SK-N-SH (cell line): ENCODE data around the gene CD300H. TPM values are rescaled to one million over a fixed set of nuclear protein-coding genes. Genes with fewer than 3 reads are reported as not detected.

Experiments
- CTCF ChIA-PET: fragments of 300-600, 350-600 bp; formaldehyde crosslinking; extraction: SDS; loops from one replicate; lab custom pipeline; 2021; lab: Yijun Ruan, JAX
- POLR2A ChIA-PET: fragments of 350-600 bp; sonication (Branson Sonifier 250); formaldehyde crosslinking; extraction: SDS; loops from one replicate; lab custom pipeline; 2020; ENCODE audit warnings: antibody characterized with exemption, inconsistent platforms; lab: Yijun Ruan, JAX
- DNase-seq: peaks from one replicate; pipeline ENCODE4 v3.0.0; 2012
- H2AFZ ChIP-seq: fragments of 200-600 bp; sonication (generic); 2 replicates; pipeline ENCODE4 v1.8.1; 2016; ENCODE audit warnings: antibody characterized with exemption, mild to moderate bottlenecking, low read depth
- H3F3A ChIP-seq: fragments of 200-600 bp; sonication (generic); replicated peaks from 2 replicates; pipeline ENCODE3; 2016; ENCODE audit warnings: antibody characterized with exemption, mild to moderate bottlenecking; ENCODE audit not compliant: insufficient read depth
- H3K27ac ChIP-seq, 2 experiments: fragments of 200-500 bp in 1 of 2; fragments of 200-600 bp in 1 of 2; sonication (Bioruptor generic) in 1 of 2; sonication (generic), shearing (Covaris generic) in 1 of 2; 2 replicates each; pipeline versions ENCODE4 v1.5.1 to v1.6.1; 2014 to 2016; ENCODE audit warnings: low read depth in 2 of 2, inconsistent platforms in 1 of 2, low read length in 1 of 2, mild to moderate bottlenecking in 1 of 2, mixed read lengths in 1 of 2
- H3K27me3 ChIP-seq: fragments of 200-600 bp; sonication (generic), shearing (Covaris generic); 2 replicates; pipeline ENCODE4 v1.6.1; 2016; ENCODE audit warnings: mixed run types; ENCODE audit not compliant: insufficient read depth
- H3K36me3 ChIP-seq, 2 experiments: fragments of 200-500 bp in 1 of 2; fragments of 200-600 bp in 1 of 2; sonication (Bioruptor generic) in 1 of 2; sonication (generic) in 1 of 2; replicated peaks in 1 of 2; 2 replicates each; pipeline versions ENCODE3 to v1.5.1; 2014 to 2016; ENCODE audit warnings: low read length in 1 of 2, mild to moderate bottlenecking in 1 of 2; ENCODE audit not compliant: insufficient read depth in 2 of 2, control insufficient read depth in 1 of 2
- H3K4me1 ChIP-seq, 2 experiments: fragments of 200-500 bp in 1 of 2; fragments of 200-600 bp in 1 of 2; sonication (Bioruptor generic) in 1 of 2; sonication (generic), shearing (Covaris generic) in 1 of 2; 2 replicates each; pipeline versions ENCODE4 v1.5.1 to v1.6.1; 2014 to 2016; ENCODE audit warnings: low read depth in 1 of 2, low read length in 1 of 2, mixed run types in 1 of 2; ENCODE audit not compliant: insufficient read depth in 2 of 2, control insufficient read depth in 1 of 2
- H3K4me2 ChIP-seq: fragments of 200-600 bp; sonication (generic), shearing (Covaris generic); 2 replicates; pipeline ENCODE4 v1.6.1; 2017; ENCODE audit warnings: mixed run types
- H3K4me3 ChIP-seq, 2 experiments: fragments of 200-500 bp in 1 of 2; fragments of 200-600 bp in 1 of 2; sonication (Bioruptor generic) in 1 of 2; sonication (generic), shearing (Covaris generic) in 1 of 2; 2 replicates each; pipeline versions ENCODE4 v1.5.1 to v1.8.1; 2014 to 2016; ENCODE audit warnings: low read depth in 2 of 2, inconsistent platforms in 1 of 2, low read length in 1 of 2, mild to moderate bottlenecking in 1 of 2, mixed read lengths in 1 of 2, moderate library complexity in 1 of 2
- H3K79me2 ChIP-seq: fragments of 200-600 bp; sonication (generic); 2 replicates; pipeline ENCODE4 v1.8.1; 2017; ENCODE audit warnings: mild to moderate bottlenecking; ENCODE audit not compliant: insufficient read depth
- H3K9ac ChIP-seq: fragments of 200-600 bp; sonication (generic); 2 replicates; pipeline ENCODE4 v1.6.1; 2017; ENCODE audit warnings: mixed run types
- H3K9me2 ChIP-seq: fragments of 200-600 bp; sonication (generic); 2 replicates; pipeline ENCODE4 v1.6.1; 2017; ENCODE audit warnings: mixed run types
- H3K9me3 ChIP-seq: fragments of 200-600 bp; sonication (generic); 2 replicates; pipeline ENCODE4 v1.6.1; 2017; ENCODE audit warnings: mixed run types, mild to moderate bottlenecking, moderate library complexity
- H4K20me1 ChIP-seq: fragments of 200-600 bp; sonication (generic); 2 replicates; pipeline ENCODE4 v1.6.1; 2017; ENCODE audit warnings: mild to moderate bottlenecking, mixed run types; ENCODE audit not compliant: insufficient read depth
- CTCF ChIP-seq: fragments of 200-600 bp; sonication (generic); IDR thresholded peaks from 2 replicates; pipeline ENCODE4 v1.6.1; 2017; ENCODE audit warnings: antibody characterized with exemption, mild to moderate bottlenecking, moderate library complexity
- ELF1 ChIP-seq: IDR thresholded peaks from 2 replicates; pipeline ENCODE4 v1.4.0; 2012
- EZH2phosphoT487 ChIP-seq: fragments of 200-600 bp; sonication (generic); IDR thresholded peaks from 2 replicates; pipeline ENCODE4 v1.6.1; 2017; ENCODE audit warnings: low read depth, mixed run types, mild to moderate bottlenecking, antibody characterized with exemption, moderate library complexity, borderline replicate concordance
- FOSL2 ChIP-seq: IDR thresholded peaks from 2 replicates; pipeline ENCODE4 v1.4.0; 2012; ENCODE audit warnings: low read depth, mild to moderate bottlenecking, moderate library complexity, borderline replicate concordance
- FOXJ3 ChIP-seq: sonication (generic); formaldehyde crosslinking; IDR thresholded peaks from 2 replicates; pipeline ENCODE4 v1.5.1; 2020; ENCODE audit warnings: mild to moderate bottlenecking, missing genetic modification reagents
- JUND ChIP-seq: IDR thresholded peaks from 2 replicates; pipeline ENCODE4 v1.4.0; 2012
- MEF2A ChIP-seq: IDR thresholded peaks from 2 replicates; pipeline ENCODE4 v1.4.0; 2012; ENCODE audit warnings: low read depth, borderline replicate concordance
- REST ChIP-seq: IDR thresholded peaks from 2 replicates; pipeline ENCODE4 v1.6.1; 2012; ENCODE audit warnings: mild to moderate bottlenecking, low read depth, low read length, moderate library complexity
- RFX5 ChIP-seq: IDR thresholded peaks from 2 replicates; pipeline ENCODE4 v1.6.1; 2012; ENCODE audit warnings: mild to moderate bottlenecking, improper control_type of control experiment, low read length
- RXRA ChIP-seq: IDR thresholded peaks from 2 replicates; pipeline ENCODE4 v1.4.0; 2012; ENCODE audit warnings: low read depth, mild to moderate bottlenecking, borderline replicate concordance
- SIN3A ChIP-seq: IDR thresholded peaks from 2 replicates; pipeline ENCODE4 v1.6.1; 2012; ENCODE audit warnings: low read depth, mild to moderate bottlenecking, low read length, moderate library complexity, borderline replicate concordance
- TAF1 ChIP-seq: IDR thresholded peaks from 2 replicates; pipeline ENCODE4 v1.6.1; 2012; ENCODE audit warnings: low read depth, mild to moderate bottlenecking, low read length, moderate library complexity, borderline replicate concordance
- USF1 ChIP-seq: IDR thresholded peaks from 2 replicates; pipeline ENCODE4 v1.4.0; 2012; ENCODE audit warnings: low read depth, borderline replicate concordance
- ZBTB33 ChIP-seq: IDR thresholded peaks from 2 replicates; pipeline ENCODE4 v1.4.0; 2012; ENCODE audit warnings: low read depth, borderline replicate concordance
- WGBS: methylation state at CpG from one replicate; pipeline ENCODE4 v1.1.6; 2017; ENCODE audit warnings: low lambda C conversion rate; 5-methylcytosine and 5-hydroxymethylcytosine counted together
- polyA plus RNA-seq, 3 experiments: library from polyadenylated mRNA; depleted of rRNA; stranded (reverse); fragments of >200 nt; gene quantifications; 2 replicates each; pipeline ENCODE4 v1.2.3, GENCODE V29; 2012

CD300H gene
- polyA plus RNA-seq, 1 of the 3 experiments (the other 2 are of a cell fraction) = not detected

- TF ChIP-seq EZH2phosphoT487 = no peak
Measured at GRCh38 chr17:74573169-74573568, 5.9 kb upstream of the CD300H start (continued).

- no peak for DNase-seq
- no peak overlapping the region for H3K27ac ChIP-seq
- TF ChIP-seq RFX5 (no peak), CTCF (no peak), USF1 (no peak), FOXJ3 (CRISPR knock-in tag) (no peak), FOSL2 (no peak), REST (no peak), RXRA (no peak), ELF1 (no peak), SIN3A (no peak), JUND (no peak), MEF2A (no peak), ZBTB33 (no peak), TAF1 (no peak), EZH2phosphoT487 (no peak)
- TF ChIP-seq, all 33 proteins: peak for 0
- CTCF ChIA-PET = interaction anchor here (1.1 to 2.0 kb wide), 5 partner anchors 114 to 294 kb away, joined by 3 to 9 read pairs (median 5); partner anchors contain the start of gene RAB37
- Histone ChIP-seq H3K79me2 (no peaks in the 10 kb centered on the region), H3K4me3 (no peak overlapping the region), H3K27me3 (no peaks in the 10 kb centered on the region), H3K4me1 (no peaks in the 10 kb centered on the region), H3K9me3 (no peaks in the 10 kb centered on the region), H4K20me1 (no peaks in the 10 kb centered on the region), H3K36me3 (no peaks in the 10 kb centered on the region), H3F3A (no peaks in the 10 kb centered on the region), H3K9me2 (no peaks in the 10 kb centered on the region), H2AFZ (no peak overlapping the region), H3K4me2 (no peak overlapping the region), H3K9ac (no peak overlapping the region)
- 27% methylated on average over 4 of the region's 4 CpGs for WGBS
- POLR2A ChIA-PET = no interaction called here
Measured at GRCh38 chr17:74571621-74572270, 4.4 kb upstream of the CD300H start.
